Hepatocyte (in vitro differentiated cells): Measurements from ENCODE around the gene SLC17A7. TPM values are rescaled to one million over a fixed set of nuclear protein-coding genes. Genes with fewer than 3 reads are reported as not detected.
"Not testable (repeated sequence)": the region's sequence is repeated elsewhere in the genome, so short reads cannot be mapped to it uniquely, and the experiment has no call there.

Experiments used
- DNase-seq: peaks from one replicate; pipeline ENCODE4 v3.0.0-alpha.2; 2016; ENCODE audit warnings: low spot score
- H2AFZ ChIP-seq: fragments of 200-600 bp; sonication (generic); 2 replicates; pipeline ENCODE4 v1.6.0; 2016; ENCODE audit warnings: antibody characterized with exemption, mild to moderate bottlenecking
- H3K27ac ChIP-seq: fragments of 200-600 bp; sonication (generic); 2 replicates; pipeline ENCODE4 v1.5.1; 2016; ENCODE audit warnings: mild to moderate bottlenecking
- H3K27me3 ChIP-seq: fragments of 200-600 bp; sonication (generic); 2 replicates; pipeline ENCODE4 v1.6.1; 2016
- H3K36me3 ChIP-seq: fragments of 200-600 bp; sonication (generic); replicated peaks from 2 replicates; pipeline ENCODE4 v1.5.1; 2016; ENCODE audit warnings: low read depth; ENCODE audit not compliant: insufficient read depth
- H3K4me1 ChIP-seq: fragments of 200-600 bp; sonication (generic); 2 replicates; pipeline ENCODE4 v1.5.1; 2016; ENCODE audit warnings: mild to moderate bottlenecking, moderate library complexity; ENCODE audit not compliant: insufficient read depth
- H3K4me2 ChIP-seq: fragments of 200-600 bp; sonication (generic); 2 replicates; pipeline ENCODE4 v1.6.0; 2016
- H3K4me3 ChIP-seq: fragments of 200-600 bp; sonication (generic); 2 replicates; pipeline ENCODE4 v1.5.1; 2016; ENCODE audit warnings: mild to moderate bottlenecking
- H3K79me2 ChIP-seq: fragments of 200-600 bp; sonication (generic); 2 replicates; pipeline ENCODE4 v1.6.0; 2017; ENCODE audit warnings: mild to moderate bottlenecking
- H3K9me2 ChIP-seq: fragments of 200-600 bp; sonication (generic); replicated peaks from 2 replicates; pipeline ENCODE4 v1.6.0; 2017; ENCODE audit warnings: mild to moderate bottlenecking; ENCODE audit not compliant: insufficient read depth
- H3K9me3 ChIP-seq: fragments of 200-600 bp; sonication (generic); 2 replicates; pipeline ENCODE4 v1.5.1; 2016; ENCODE audit warnings: low read depth, mild to moderate bottlenecking
- H4K20me1 ChIP-seq: fragments of 200-600 bp; sonication (generic); 2 replicates; pipeline ENCODE4 v1.6.0; 2016; ENCODE audit warnings: mild to moderate bottlenecking; ENCODE audit not compliant: insufficient read depth, poor library complexity, severe bottlenecking
- CTCF ChIP-seq: fragments of 200-600 bp; sonication (generic); IDR thresholded peaks from 2 replicates; pipeline ENCODE4 v1.5.1; 2016; ENCODE audit warnings: antibody characterized with exemption, mild to moderate bottlenecking; ENCODE audit not compliant: poor library complexity
- EZH2 ChIP-seq: fragments of 200-600 bp; sonication (generic); IDR thresholded peaks from 2 replicates; pipeline ENCODE4 v1.6.1; 2016; ENCODE audit warnings: antibody characterized with exemption, mild to moderate bottlenecking, borderline replicate concordance
- EZH2phosphoT487 ChIP-seq: fragments of 200-600 bp; sonication (generic); IDR thresholded peaks from one replicate; pipeline ENCODE4 v1.6.1; 2018; ENCODE audit warnings: antibody characterized with exemption, mild to moderate bottlenecking, low read depth, moderate library complexity; ENCODE audit not compliant: unreplicated experiment, severe bottlenecking
- WGBS: methylation state at CpG from one replicate; pipeline ENCODE4 v1.1.6; 2016; ENCODE audit warnings: low lambda C conversion rate; ENCODE audit errors: missing lambda C conversion rate; 5-methylcytosine and 5-hydroxymethylcytosine counted together
- polyA plus RNA-seq: library from polyadenylated mRNA; unstranded; fragments of >200 nt; fragmentation: Nextera tagmentation; extraction: Ambion mirVana; gene quantifications from 2 replicates; pipeline ENCODE4 v1.2.1, GENCODE V29; 2016
- total RNA-seq: library from RNA; depleted of rRNA; stranded (reverse); fragments of >200 nt; gene quantifications from 2 replicates; pipeline ENCODE4 v1.2.3, GENCODE V29; 2014

Gene SLC17A7
- total and polyA plus RNA-seq, 2 experiments from 2014 or later: 0.13 to 0.51 TPM

- 96% methylated on average over 33 of the region's 39 CpGs for WGBS
- no peak overlapping the region for H3K4me3 ChIP-seq
Measured at GRCh38 chr19:49463960-49464740, 22.8 kb upstream of the SLC17A7 start.

GRCh38 chr19:49462492-49462891 lies 21.2 kb upstream of the SLC17A7 start:
- TF ChIP-seq EZH2 (no peak), EZH2phosphoT487 (no peak), CTCF (no peak)
- Histone ChIP-seq H3K9me3 (no peaks in the 10 kb centered on the region), H3K27ac (no peak overlapping the region), H3K9me2 (no peaks in the 10 kb centered on the region), H2AFZ (no peak overlapping the region), H4K20me1 (no peaks in the 10 kb centered on the region), H3K4me2 (no peak overlapping the region), H3K79me2 (no peaks in the 10 kb centered on the region), H3K4me3 (no peak overlapping the region), H3K27me3 (no peaks in the 10 kb centered on the region), H3K4me1 (no peaks in the 10 kb centered on the region), H3K36me3 (peaks cover 2% of the 10 kb centered on the region)
- DNase-seq: no peak
- 100% methylated on average over 10 of the region's 12 CpGs for WGBS

More at GRCh38 chr19:49463960-49464740, 22.8 kb upstream of the SLC17A7 start:
- no peak for DNase-seq
- Histone ChIP-seq H3K9me3 (no peaks in the 10 kb centered on the region), H2AFZ (no peak overlapping the region), H3K4me1 (no peaks in the 10 kb centered on the region), H4K20me1 (no peaks in the 10 kb centered on the region), H3K79me2 (no peaks in the 10 kb centered on the region), H3K27ac (no peak overlapping the region), H3K9me2 (no peaks in the 10 kb centered on the region), H3K4me2 (no peak overlapping the region), H3K27me3 (no peaks in the 10 kb centered on the region), H3K36me3 (peaks cover 2% of the 10 kb centered on the region)
- no peak for TF ChIP-seq CTCF
- no peak for TF ChIP-seq EZH2phosphoT487
- no peak for TF ChIP-seq EZH2

- Histone ChIP-seq H3K4me3 (no peak overlapping the region), H3K27ac (no peak overlapping the region), H3K36me3 (peaks cover 2% of the 10 kb centered on the region), H3K9me2 (no peaks in the 10 kb centered on the region), H2AFZ (no peak overlapping the region), H3K9me3 (no peaks in the 10 kb centered on the region), H3K79me2 (no peaks in the 10 kb centered on the region), H3K4me2 (no peak overlapping the region), H4K20me1 (no peaks in the 10 kb centered on the region), H3K27me3 (no peaks in the 10 kb centered on the region), H3K4me1 (no peaks in the 10 kb centered on the region)
- no peak for TF ChIP-seq EZH2phosphoT487
- no peak for TF ChIP-seq EZH2
- no peak for TF ChIP-seq CTCF
- no peak for DNase-seq
- 99% methylated on average over 34 of the region's 37 CpGs for WGBS
Measured at GRCh38 chr19:49461656-49462055, 20.3 kb upstream of the SLC17A7 start.

GRCh38 chr19:49461130-49461529 lies 19.8 kb upstream of the SLC17A7 start:
- not testable (repeated sequence) for H3K27me3 ChIP-seq, H3K9me3 ChIP-seq, H4K20me1 ChIP-seq, H3K36me3 ChIP-seq, H3K79me2 ChIP-seq, H2AFZ ChIP-seq, DNase-seq, H3K4me3 ChIP-seq, H3K27ac ChIP-seq, H3K9me2 ChIP-seq, H3K4me1 ChIP-seq, H3K4me2 ChIP-seq
- WGBS: no CpG with 5 or more reads among the region's 1 CpG
